ENCODE measurements around the gene NFATC1.

The NFATC1 gene

DNA sequence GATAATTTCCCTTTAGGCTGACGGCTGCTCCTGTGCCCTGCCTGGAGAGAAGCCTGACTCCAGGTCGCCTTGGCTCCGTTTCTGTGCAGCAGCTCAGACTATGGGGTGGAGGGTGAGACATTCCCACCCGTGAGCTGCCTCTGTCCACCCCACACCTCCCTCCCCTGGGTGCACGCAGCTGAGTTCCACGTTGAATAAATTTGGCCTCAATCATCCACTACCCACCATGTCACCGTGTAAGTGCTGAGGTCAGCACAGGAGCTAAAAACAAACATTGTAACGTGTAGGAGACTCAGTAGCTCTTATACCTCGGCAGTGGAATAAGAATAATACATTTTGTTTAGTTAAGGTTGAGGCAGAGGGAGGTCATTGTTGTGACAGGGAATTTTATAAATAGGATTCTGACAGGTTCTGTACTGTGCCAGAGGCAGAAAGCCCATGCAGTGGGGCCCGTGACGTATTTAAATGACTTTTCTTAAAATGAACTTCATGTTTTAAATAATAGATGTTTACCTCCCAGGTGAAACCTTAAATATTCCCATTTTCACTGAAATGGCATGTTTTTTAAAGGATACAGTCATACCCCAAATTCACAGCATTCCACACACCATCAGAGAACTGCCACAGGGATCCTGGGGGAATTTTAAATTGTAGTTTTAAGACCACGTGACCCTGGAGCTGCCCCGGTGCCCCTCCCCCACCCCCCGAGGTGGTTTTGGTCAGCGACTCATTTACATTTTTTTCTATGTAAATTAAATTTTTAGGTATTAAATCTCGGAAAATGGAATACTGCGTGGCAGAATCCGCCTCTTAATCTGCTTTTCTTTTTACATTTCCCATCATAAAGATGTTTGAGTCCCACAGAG, 50.2 kb downstream of the NFATC1 start:
- DNase-seq = no peak

DNA sequence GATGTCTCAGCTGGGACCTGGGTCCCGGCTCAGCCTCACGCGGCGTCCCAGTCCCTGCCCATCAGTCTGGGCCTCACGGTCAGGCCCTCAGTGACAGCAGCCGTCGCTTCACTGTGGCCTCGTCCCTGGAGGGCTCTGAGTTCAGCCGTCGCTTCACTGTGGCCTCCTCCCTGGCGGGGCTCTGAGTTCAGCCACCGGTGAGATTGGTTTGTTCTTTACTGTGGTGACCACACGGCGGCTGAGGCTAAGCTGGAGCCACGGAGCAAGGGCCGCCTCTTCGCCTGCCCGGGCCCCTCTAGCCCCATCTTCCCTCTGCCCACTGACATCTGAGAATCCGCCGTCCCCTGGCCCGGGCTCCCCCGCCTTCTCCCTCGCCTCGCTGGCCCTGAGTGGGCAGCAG, 51.2 kb downstream of the NFATC1 start:
- no peak for DNase-seq

DNA sequence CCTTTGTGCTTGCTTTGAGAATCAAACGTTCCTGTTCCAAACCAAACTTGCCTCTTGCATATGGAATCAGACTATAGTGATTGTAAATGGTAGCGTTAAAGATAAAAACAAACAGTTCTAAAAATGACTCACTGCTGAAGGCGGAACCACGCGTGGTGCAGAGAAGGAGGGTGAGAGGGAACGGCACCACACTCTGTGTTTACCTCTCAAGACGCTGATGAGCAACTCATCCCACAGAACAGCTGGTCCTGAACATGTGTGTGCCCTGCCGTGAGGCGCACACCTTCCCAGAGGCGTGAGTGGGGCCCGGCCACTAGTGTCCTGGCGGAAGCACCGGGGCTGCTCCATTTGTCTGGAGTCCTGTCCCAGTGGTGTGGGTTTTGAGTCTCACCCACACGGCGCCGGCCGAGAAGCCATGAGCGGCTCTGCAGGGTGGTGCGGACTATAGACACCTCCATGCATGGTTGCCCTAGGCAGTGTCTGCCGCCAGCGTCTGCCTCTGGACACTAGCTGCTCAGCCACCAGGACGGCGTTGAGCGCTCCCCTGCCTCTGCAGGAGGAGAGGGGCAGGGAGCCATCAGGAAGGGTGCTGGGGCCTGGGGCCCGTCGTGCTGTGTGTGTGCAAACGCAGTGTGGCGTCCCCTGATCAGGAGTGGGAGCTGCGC, 52.1 kb downstream of the NFATC1 start:
- DNase-seq = no peak

DNA sequence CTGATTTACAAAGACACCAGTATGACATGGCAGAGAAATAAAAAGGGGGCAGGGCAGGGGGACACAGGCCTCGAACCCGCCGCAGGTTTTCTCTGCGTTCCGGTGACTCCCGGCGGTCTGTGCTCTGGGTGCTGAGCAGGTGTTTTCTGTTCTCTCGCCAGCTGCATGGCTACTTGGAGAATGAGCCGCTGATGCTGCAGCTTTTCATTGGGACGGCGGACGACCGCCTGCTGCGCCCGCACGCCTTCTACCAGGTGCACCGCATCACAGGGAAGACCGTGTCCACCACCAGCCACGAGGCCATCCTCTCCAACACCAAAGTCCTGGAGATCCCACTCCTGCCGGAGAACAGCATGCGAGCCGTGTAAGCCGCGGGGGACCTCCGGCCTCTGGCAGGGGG, 52.9 kb downstream of the NFATC1 start:
- no peak for DNase-seq

DNA sequence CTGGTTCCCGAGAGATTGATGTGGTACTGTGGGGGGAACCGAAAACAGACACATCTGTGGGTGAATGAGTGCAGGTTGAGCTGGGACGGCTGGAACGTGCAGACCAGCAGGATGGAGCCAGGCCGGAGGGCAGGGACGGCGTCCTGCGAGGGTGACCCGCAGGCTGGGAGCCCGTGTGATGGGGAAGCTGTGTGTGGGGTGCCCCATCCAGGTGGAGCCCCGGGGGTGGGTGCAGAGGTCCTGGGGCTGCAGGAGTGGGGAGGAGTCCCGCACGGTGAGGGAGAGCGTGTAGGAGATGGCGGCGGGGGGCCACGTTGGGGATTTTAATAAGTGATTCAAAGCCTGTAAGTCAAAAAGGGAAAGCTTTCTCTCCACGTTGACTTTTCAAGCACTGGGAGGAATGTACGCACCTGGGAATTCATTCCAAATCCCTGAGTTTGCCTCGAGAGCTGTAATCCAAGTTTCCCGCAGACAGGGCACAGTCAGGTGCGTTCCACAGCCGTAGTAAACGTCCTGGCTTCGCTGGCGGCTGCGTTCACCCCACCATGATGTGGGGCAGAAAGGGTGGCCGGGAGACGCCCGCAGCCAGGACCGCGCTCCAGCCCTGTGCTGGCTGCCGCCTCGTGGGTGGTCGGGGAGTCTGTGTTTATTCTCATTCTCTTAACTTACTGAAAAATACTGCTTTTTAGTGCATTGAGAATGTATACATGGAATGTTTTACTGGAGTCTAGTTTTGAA, 54.0 kb downstream of the NFATC1 start:
- DNase-seq = no peak

DNA sequence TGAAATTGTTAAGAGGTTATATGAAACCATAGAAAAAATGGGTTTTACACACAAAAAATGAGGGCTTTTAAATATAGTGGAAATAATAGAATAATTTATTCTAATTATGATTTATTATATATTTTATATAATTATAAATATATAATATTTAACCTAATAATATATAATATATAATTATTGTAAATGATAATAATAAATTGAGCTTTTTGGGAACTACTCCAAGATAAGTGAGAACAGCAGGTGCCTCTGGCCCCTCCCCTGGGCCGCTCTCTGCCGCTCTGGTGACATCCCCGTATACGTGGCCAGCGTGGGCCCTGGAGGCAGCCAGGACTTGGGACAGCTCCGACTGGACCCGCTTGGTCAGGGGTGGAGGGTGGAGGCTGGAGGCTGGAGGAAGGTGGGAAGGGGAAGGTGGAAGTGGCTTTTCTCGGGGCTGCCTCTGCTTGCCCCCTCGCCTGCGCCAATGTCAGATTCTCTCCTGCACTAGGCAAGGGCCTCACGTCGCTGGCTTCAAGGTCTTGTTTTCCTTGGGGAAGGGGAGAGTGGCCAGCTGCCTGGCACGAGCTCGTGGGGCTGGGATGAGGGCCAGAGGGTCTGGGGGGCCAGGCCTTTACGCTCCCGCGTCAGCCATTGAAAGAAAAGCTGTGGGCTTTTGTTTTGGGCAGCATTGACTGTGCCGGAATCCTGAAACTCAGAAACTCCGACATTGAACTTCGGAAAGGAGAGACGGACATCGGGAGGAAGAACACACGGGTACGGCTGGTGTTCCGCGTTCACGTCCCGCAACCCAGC, 54.8 kb downstream of the NFATC1 start:
- DNase-seq = no peak

DNA sequence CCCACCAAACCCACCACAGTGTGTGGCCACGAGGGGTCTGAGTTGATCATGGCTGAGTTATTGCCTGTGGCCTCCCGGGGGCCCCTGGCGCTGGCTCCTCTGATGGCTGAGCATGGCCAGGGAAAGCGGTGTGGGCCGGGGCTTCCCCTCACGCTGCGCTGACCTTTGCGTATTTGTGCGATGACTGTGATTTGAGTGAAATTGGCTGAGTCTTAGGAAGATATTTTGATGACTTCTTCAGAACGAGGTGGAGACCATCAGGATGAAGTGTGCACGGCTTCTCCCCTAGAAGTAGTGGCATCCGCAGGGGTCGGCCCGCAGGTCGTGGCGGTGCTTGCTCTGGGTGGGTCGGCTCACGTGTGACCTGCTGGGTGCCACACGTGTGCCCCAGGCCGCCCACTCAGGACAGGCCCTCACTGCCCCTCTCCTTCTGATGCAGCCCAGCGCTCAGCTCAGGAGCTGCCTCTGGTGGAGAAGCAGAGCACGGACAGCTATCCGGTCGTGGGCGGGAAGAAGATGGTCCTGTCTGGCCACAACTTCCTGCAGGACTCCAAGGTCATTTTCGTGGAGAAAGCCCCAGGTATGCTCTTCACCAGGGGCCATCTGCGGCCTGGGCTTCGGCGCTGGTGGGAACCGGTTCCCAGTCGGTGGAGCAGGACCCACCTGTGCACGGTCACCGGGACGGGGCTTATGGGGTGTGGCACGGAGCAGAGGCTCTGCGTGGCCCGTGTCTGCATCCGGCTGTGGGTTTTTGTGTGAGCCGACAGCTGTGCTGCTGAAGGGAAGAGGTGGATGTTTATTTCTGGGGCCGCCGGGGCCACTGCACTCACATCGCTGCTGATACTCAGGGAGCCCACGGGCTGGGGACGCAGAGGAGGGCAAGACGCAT, 55.8 kb downstream of the NFATC1 start:
- no peak for DNase-seq

DNA sequence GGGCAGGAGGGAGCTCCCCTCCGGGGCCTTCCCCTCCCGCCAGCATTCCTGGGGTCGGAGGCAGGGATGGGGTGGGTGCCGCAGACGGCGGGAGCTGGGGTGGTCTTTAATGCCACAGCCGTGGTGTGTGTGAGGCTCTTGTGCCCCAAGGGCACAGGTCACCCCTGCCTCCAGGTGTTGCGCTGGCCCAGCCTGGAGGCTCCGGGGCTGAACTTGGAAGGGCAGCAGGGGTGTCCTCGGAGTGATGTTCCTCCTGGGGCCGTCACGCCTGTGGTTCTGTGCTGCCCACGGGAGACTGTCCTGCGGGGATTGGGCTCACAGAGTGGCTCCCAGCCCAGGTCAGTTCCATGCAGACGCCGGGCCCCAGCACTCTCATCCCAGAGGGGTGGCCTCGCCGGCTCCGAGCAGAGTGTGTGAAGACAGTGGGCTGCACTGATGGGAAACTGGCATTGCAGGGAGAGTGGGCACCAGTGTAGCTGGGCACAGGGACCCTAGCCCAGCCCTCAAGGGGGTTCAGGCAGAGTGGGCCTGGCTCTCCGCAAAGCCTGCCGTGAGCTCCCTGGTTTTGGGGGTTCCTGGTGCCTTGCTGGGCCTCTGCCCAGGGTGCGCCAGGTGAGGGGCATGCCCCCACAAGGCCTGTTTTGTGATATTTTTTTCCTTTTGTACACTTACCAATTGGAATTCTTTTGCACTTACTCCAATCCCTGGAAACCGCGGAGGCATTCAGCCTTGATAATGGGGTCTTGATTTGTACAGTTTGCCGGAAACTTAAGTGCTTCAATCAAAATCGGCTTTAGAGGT, 56.7 kb downstream of the NFATC1 start:
- DNase-seq = no peak

DNA sequence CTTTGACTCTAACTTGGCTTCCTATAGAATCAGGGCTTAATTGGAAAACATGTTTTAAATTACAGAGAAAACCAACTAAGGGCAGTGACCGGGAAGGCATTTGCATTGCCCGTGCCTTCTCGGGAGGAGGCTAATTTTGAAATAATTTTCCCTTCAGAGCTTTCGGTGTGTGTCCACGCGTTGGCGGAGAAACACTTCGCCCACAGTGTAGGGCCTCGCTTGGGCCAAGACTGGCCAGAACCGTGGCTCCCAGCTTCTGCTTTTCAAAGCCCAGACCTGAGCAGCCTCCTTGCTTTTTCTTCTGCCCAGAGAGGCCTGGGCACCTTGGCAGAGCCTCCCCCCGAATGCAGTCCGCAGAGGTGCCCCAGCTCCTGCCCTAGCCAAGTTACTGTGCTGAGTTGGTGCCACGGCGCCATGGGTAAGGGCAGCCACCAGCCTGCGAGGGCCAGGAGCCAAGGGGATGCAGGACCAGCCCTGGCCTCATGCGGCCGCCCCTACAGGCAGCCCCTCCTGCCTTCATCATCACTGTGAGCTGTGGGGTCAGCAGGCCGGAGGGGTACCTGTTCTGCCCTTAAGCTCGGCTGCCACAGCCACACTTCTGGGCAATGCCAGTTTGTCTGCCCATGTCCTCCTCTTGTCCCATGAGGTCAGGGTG, 57.4 kb downstream of the NFATC1 start:
- DNase-seq = no peak

DNA sequence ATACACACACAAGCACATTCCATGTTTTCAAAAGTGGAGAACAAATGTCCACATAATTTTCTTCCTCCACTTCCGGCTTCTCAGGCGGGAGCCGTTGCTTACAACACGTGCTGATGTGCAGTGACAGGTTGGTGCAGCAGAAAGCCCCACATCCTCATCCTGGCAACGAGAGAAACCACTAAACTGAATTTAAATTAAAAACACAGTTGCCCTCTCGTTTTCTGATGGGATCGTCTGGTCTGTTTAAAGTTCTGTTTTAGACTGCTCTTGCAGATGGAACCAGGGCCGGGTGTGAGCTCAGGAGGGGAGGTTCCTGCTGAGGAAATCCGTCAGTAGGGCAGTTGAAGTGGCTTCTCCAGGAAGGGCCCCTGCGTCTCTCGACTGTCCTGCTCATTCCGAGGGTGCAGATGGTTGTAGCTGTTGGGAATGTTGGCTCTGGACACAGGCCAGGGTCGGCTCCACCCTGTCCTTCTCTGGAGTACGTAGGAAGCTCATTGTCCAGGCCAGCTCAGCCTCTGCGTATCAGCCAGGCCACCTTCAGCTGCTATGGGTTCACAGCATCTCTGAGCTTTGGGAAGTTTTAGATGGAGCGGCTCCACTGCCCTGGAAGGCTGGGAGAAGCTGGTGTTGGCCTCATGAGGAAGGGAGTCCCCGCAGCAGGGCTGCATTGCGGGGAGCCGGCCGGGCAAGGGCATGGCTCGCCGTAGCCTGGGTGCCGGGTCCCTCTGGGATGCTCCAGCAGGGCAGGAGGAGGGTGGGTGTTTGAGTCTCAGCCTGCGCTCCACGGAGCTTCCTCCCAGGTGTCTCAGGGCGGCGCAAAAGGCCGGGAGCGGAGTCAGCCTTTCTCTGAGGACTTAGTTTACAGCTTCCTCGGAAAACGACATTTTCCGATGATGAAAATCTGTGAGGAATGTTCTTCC, 58.3 kb downstream of the NFATC1 start:
- DNase-seq = no peak

DNA sequence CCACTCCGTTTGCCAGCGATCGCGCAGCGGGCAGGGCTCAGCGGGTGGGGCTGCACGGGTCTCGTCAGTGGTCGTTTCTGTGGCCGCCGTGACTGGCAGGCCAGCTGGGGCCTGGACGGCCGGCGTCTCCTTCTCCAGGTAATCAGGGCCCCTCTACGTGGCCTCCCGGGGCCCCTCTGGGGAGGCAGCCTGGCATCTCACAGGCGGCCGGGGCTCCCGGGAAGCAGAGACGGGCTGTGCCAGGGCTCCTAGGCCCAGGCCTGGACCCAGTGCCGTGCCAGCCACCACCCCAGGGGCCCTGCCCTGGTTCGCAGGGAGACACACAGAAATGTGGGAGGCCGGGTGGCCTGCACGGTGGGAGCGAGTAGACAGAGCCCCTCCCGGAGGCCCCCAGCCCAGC, 59.5 kb downstream of the NFATC1 start:
- DNase-seq = no peak

DNA sequence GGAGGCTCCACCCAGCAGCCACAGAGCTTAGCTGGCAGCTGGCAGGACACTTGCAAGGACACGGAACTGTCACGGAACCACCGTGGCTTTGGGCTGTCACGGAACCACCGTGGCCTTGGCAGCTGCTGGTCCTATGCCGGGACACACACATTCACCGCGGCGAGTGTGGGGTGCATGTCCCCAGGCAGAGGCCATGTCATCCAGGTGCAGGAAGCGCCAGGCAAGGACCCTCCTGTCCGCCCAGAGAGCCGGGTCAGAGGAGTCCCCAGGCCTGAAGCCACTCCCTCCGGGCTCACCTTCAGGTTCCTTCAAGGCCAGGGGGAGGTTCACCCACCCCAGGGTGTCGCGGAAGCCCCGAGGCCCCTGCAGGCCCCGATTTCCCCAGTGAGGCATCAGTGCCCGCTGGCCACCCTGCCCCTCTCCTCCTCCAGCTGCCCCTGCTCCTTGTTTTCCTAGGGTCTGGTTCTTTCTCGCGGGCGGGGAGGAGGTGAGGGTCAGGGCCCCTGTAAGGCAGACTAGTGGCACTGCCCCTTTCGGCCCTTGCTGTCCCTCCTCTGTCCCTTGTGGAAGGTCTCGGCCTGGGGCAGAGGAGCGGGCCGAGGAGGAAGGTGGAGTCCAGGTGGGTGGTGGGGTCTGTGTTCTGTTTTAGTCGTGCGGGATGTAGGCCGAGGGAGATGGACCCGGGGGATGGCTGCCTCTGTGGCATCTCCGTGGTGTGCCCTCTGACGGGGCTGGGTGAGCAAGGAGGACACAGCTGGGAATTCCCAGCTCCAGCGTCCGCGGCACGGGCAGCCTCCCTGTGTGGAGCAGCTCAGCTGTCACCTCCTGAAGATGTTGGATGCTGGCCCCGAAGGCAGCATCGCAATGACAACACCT, 60.6 kb downstream of the NFATC1 start:
- DNase-seq = no peak

DNA sequence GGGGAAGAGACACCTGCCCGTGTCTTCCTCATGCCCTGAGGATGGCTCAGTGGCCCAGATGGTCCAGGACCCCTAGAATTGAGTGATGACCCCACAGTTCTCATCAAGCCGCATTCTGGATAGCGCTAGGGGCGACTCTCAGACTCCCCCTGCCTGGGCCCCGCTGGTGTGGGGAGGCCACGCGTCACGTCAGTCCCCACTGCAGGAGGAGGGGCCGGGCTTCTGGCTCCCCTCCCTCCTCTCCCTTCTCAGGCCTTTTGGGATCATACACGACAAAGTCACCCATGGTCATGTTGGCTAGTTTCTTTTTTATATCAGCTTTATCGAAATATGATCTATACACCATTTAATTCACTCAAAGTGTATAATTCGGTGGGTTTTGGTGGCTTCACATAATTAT, 61.5 kb downstream of the NFATC1 start:
- DNase-seq = no peak

DNA sequence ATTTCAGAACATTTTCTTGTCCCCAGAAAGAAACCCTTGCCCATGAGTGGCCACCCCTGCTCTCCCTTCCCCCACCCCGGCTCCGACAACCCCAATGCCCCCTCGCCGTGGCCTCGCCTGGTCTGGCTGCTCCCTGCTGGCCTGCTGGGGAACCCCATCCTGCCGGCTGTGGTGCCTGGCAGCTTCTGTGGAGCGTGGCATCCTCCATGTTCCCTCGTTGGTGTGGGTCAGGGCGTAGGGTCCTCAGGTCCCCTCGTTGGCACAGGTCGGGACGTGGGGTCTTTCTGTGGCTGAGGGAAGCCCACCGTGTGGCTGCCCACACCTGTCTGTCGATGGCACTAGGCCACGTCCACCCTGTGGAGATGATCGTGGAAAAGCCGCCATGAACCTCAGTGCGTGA, 61.9 kb downstream of the NFATC1 start:
- DNase-seq = no peak

DNA sequence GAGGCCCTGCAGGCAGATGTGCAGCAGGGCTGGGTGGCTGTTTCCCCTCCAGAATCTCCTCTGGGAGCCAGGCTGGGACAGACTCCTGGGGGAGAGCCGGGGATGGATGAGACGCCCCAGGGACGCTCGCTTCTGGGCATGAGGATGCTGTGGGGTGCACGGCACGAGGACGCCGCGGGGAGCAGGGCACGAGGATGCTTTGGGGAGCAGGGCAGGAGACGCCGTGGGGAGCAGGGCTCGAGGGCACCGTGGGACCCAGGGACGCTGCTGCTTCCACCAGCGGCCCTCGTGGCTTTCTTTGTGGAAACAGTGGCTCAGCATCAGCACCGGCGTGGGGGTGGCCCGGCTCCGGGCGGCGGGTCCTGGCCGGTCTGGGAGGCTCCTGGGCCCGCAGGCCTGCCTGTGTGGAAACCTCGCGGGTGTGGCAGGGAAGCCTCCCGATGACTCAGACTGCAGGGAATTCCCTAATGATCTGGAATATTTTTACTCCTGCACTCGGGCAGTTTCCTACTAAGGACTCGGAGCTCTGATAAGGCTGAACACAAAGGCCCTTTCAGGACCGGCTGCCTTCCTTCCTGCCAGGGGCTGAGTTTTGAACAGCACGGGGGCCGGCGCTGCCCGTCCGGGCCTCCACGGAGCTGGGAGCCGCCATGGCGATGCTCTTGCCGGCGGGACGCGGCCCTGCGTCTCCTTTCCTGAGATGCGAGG, 62.6 kb downstream of the NFATC1 start:
- DNase-seq = no peak

DNA sequence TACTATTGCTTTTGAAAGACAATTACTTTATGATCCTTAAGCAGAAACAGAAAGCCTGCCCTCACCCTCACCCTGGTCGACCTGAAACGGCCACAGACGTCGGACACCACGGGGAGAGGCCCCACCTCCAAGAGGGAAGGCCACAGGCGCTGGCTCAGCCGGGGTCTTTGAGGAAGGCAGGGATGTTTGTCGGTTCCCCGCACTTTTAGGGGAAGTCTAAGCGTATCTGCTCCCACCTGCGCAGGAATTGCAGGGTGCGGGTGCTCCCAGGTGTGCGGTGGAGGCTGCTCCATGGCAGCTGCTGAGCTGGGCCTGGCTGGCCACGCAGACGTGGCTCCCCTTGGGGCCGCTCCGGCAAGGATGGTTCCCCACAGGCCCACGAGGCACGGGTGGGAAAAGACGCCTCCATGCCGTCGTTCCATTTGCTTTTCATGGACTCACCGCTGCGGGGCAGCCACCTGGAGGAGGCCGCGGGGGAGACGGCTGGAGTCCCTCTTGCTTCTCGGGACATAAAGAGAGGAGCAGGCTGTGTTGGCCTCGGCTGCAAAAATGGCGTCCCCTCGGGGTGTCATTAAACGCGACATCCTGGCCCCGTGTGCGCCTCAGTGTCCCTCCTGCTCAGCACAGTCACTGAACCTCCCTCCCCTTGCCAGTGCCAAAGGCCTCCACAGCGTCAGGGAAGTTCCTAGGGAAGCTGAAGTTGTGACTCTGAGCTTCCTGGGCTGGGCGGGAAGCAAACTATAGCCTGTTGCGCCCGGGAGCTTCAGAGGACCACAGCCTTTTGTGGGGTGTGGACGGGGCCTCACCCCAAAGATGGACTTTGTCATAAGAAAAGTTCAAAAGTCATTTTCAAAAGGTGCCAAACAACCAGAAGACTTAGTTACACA, 63.4 kb downstream of the NFATC1 start:
- no peak for DNase-seq

Measured in NCI-H187 (cell line).